ENCODE data around the gene FRAT2.

DNA sequence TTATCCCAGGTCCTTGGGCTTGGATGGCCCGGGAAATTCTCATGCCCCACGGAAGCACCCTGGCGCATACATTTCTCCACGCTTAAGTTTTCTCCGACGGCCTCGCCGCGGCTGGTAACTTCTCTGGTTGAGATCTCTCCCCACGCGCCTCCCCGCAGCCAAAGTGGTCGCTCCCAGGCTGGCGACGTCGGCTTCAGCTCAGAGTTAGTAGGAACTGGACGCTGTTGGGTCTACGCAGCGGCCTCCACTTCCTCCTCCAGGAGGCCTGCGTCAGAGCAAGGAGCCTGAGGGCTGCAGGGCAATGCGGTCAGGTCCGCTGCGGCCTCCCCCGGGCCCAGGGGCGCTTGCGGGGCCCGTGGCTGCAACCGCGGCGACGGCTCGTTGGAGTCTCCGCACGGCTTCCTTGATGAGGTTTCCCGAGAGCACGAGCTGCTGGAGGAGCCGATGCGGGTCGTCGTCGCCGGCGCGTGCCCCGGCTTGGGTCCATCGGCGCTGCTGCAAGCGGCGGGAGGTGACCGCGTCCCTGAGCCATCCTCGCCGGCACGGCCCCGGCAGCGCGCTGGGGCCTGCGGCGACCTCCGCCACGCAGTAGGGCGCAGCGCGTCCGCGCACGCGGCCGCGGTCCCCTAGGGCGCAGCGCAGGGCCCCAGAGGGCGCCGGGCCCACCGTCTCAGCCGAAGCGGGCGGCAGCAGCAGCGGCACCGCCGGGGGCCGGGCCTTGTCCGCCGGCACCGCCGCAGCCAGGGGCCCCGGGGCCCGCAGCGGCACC, 744 bp downstream of the FRAT2 start:
- TF ChIP-seq, protein P1, sequence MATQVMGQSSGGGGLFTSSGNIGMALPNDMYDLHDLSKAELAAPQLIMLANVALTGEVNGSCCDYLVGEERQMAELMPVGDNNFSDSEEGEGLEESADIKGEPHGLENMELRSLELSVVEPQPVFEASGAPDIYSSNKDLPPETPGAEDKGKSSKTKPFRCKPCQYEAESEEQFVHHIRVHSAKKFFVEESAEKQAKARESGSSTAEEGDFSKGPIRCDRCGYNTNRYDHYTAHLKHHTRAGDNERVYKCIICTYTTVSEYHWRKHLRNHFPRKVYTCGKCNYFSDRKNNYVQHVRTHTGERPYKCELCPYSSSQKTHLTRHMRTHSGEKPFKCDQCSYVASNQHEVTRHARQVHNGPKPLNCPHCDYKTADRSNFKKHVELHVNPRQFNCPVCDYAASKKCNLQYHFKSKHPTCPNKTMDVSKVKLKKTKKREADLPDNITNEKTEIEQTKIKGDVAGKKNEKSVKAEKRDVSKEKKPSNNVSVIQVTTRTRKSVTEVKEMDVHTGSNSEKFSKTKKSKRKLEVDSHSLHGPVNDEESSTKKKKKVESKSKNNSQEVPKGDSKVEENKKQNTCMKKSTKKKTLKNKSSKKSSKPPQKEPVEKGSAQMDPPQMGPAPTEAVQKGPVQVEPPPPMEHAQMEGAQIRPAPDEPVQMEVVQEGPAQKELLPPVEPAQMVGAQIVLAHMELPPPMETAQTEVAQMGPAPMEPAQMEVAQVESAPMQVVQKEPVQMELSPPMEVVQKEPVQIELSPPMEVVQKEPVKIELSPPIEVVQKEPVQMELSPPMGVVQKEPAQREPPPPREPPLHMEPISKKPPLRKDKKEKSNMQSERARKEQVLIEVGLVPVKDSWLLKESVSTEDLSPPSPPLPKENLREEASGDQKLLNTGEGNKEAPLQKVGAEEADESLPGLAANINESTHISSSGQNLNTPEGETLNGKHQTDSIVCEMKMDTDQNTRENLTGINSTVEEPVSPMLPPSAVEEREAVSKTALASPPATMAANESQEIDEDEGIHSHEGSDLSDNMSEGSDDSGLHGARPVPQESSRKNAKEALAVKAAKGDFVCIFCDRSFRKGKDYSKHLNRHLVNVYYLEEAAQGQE (IDR thresholded peaks at IDR 0.05; ENCODE audit: low read depth) = no peak
- TF ChIP-seq RAD21 (IDR thresholded peaks at IDR 0.05; ENCODE audit: low read depth) (no peak), TCF12 (IDR thresholded peaks at IDR 0.05; ENCODE audit: low read depth) (no peak), CEBPB (IDR thresholded peaks at IDR 0.05) (no peak), NFIC (IDR thresholded peaks at IDR 0.05) (no peak), EP300 (IDR thresholded peaks at IDR 0.05; ENCODE audit: borderline replicate concordance) (no peak), TAF1 (IDR thresholded peaks at IDR 0.05; ENCODE audit: low read depth) (no peak), ZBTB7A (IDR thresholded peaks at IDR 0.05; ENCODE audit: low read depth) (no peak), YY1 (IDR thresholded peaks at IDR 0.05; ENCODE audit: low read depth) (no peak), EGR1 (IDR thresholded peaks at IDR 0.05) (no peak), TEAD4 (IDR thresholded peaks at IDR 0.05) (no peak)
- TF ChIP-seq, protein P2, sequence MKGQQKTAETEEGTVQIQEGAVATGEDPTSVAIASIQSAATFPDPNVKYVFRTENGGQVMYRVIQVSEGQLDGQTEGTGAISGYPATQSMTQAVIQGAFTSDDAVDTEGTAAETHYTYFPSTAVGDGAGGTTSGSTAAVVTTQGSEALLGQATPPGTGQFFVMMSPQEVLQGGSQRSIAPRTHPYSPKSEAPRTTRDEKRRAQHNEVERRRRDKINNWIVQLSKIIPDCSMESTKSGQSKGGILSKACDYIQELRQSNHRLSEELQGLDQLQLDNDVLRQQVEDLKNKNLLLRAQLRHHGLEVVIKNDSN (IDR thresholded peaks at IDR 0.05) = no peak
- TF ChIP-seq, protein P3, sequence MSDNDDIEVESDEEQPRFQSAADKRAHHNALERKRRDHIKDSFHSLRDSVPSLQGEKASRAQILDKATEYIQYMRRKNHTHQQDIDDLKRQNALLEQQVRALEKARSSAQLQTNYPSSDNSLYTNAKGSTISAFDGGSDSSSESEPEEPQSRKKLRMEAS (IDR thresholded peaks at IDR 0.05) = peak; percentile 77
